ENCODE data around the gene ZDHHC13. TPM values are rescaled to one million over a fixed set of nuclear protein-coding genes. Genes with fewer than 3 reads are reported as not detected.

ZDHHC13 gene
- polyA plus RNA-seq, 2 donors = 44.3 to 50.1 TPM

DNA sequence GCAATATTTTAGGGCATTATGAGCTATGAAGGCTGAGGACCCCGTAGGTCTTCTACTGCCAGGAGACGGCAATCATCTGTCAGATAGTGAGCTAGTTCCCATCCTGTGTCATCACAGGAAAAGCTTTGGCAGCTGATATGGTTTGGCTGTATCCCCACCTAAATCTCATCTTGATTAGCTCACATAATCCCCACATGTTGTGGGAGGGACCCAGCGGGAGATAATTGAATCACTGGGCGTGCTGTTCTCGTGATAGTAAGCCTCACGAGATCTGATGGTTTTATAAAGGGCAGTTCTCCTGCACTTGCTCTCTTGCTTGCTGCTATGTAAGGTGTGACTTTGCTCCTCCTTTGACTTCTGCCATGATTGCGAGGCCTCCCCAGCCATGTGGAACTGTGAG, 66.7 kb downstream of the ZDHHC13 start:
- WGBS, 2 donors = 81 to 85% methylated on average over 7 of the region's 7 CpGs
- no peaks in the 10 kb centered on the region for H3K27me3 ChIP-seq (ENCODE audit: control insufficient read depth in 1 of 2, insufficient read depth in 2 of 2, low read length in 2 of 2)
- no peak overlapping the region for H3K27ac ChIP-seq (ENCODE audit: low read depth in 2 of 2, low read length in 1 of 2)
- H3K4me3 ChIP-seq (ENCODE audit: low read depth in 1 of 2, low read length in 2 of 2) = no peak overlapping the region
- H3K4me1 ChIP-seq (ENCODE audit: control insufficient read depth in 2 of 2, insufficient read depth in 2 of 2, low read length in 1 of 2) = no peaks in the 10 kb centered on the region
- peaks cover 0 to 3% of the 10 kb centered on the region in 2 donors for H3K36me3 ChIP-seq (ENCODE audit: control insufficient read depth in 2 of 2, insufficient read depth in 2 of 2, low read length in 1 of 2)
- H3K9me3 ChIP-seq (ENCODE audit: control insufficient read depth in 2 of 2, insufficient read depth in 1 of 2, low read depth in 1 of 2, low read length in 1 of 2) = no peaks in the 10 kb centered on the region

DNA sequence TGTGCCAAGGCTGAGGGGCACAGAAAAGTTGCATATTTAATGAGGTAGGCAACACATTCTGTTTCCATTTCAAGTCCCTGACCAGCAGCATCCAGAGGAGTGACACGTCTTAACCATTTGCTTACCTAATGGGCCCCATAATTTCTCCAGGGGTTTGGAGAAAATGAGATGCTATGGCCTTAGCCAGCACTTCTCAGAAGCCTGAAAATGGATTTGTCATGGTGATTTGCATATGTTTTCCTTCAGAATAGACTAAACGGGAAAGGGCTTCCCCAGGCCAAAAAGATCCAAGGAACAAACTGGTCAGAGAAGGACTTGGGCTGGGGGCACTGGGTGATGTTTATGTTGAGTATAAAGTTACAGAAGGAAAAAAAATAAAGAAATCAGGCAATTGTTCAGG, 68.1 kb downstream of the ZDHHC13 start:
- WGBS, 2 donors = 72 to 80% methylated on average over 2 of the region's 2 CpGs
- H3K4me1 ChIP-seq (ENCODE audit: control insufficient read depth in 2 of 2, insufficient read depth in 2 of 2, low read length in 1 of 2) = no peaks in the 10 kb centered on the region
- H3K4me3 ChIP-seq (ENCODE audit: low read depth in 1 of 2, low read length in 2 of 2) = no peak overlapping the region
- H3K27me3 ChIP-seq (ENCODE audit: control insufficient read depth in 1 of 2, insufficient read depth in 2 of 2, low read length in 2 of 2) = no peaks in the 10 kb centered on the region
- H3K27ac ChIP-seq (ENCODE audit: low read depth in 2 of 2, low read length in 1 of 2) = no peak overlapping the region
- peaks cover 0 to 1% of the 10 kb centered on the region in 2 donors for H3K36me3 ChIP-seq (ENCODE audit: control insufficient read depth in 2 of 2, insufficient read depth in 2 of 2, low read length in 1 of 2)
- no peaks in the 10 kb centered on the region for H3K9me3 ChIP-seq (ENCODE audit: control insufficient read depth in 2 of 2, insufficient read depth in 1 of 2, low read depth in 1 of 2, low read length in 1 of 2)

DNA sequence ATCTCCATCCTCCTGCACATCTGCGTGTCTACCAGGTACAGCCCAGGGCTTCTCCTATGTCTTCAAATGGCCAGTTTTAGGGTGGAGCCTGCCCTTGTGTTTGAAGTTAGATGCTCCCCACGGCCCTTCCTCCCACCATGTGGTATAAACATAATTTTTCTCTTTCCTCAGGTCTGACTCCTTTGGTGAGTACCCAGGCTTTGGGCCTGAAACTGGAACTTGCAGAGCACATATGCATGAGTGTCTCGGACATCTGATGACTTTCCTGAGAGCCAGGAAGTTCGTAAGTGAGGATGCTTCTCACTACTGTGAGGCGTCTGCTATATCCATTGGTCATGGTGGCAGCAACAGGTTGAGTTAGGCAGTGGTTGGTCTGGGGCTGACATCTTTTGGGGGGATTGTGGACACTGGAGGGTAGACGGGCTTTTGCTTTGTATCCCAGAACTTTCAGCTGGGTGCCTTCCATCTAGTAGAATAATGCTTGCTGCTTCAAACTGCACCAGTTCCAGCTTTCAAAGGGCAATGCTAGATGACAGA, 68.6 kb downstream of the ZDHHC13 start:
- 70 to 74% methylated on average over 6 of the region's 6 CpGs for WGBS, 2 donors
- Histone ChIP-seq H3K36me3 (ENCODE audit: control insufficient read depth in 2 of 2, insufficient read depth in 2 of 2, low read length in 1 of 2) (no peaks in the 10 kb centered on the region), H3K4me1 (ENCODE audit: control insufficient read depth in 2 of 2, insufficient read depth in 2 of 2, low read length in 1 of 2) (no peaks in the 10 kb centered on the region), H3K27ac (ENCODE audit: low read depth in 2 of 2, low read length in 1 of 2) (no peak overlapping the region), H3K4me3 (ENCODE audit: low read depth in 1 of 2, low read length in 2 of 2) (no peak overlapping the region), H3K27me3 (ENCODE audit: control insufficient read depth in 1 of 2, insufficient read depth in 2 of 2, low read length in 2 of 2) (no peaks in the 10 kb centered on the region), H3K9me3 (ENCODE audit: control insufficient read depth in 2 of 2, insufficient read depth in 1 of 2, low read depth in 1 of 2, low read length in 1 of 2) (no peaks in the 10 kb centered on the region)

DNA sequence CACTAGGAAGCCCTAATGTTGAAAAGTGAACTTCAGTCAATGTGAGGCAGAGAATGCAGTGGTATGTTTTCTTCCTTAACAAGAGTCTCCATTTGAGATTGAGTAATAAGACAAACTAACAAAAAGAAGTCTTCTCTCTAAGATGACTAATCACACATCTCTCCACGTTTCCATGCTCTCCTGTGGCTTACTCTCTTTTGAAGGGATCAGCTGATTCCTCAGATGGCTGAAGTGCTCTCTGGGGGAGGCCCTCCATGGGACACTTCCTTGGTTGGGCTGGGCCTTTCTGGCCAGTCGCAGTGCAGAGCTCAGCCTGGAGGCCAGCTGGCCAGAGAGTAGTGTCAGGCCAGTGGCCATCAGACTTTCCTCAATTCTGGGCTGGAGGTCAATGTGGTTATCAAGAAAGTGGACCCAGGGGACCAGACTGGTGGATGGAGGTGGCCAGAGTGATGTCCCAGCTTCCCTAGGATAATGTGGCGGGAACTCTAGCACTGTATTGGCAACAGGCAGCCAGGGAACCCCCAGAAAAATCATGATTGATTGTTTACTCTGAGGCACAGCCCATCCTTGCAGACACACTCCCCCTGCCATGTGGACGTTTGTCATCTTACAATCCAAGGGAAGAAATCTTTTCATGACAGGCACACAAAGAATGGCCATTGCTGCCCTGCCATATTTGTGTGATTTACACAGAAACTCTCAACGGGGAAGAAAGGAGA, 70.3 kb downstream of the ZDHHC13 start:
- 68 to 73% methylated on average over 5 of the region's 5 CpGs for whole genome bisulfite sequencing, 2 donors
- Histone ChIP-seq H3K27me3 (ENCODE audit: control insufficient read depth in 1 of 2, insufficient read depth in 2 of 2, low read length in 2 of 2) (no peaks in the 10 kb centered on the region), H3K4me1 (ENCODE audit: control insufficient read depth in 2 of 2, insufficient read depth in 2 of 2, low read length in 1 of 2) (no peaks in the 10 kb centered on the region), H3K36me3 (ENCODE audit: control insufficient read depth in 2 of 2, insufficient read depth in 2 of 2, low read length in 1 of 2) (no peaks in the 10 kb centered on the region), H3K9me3 (ENCODE audit: control insufficient read depth in 2 of 2, insufficient read depth in 1 of 2, low read depth in 1 of 2, low read length in 1 of 2) (no peaks in the 10 kb centered on the region), H3K27ac (ENCODE audit: low read depth in 2 of 2, low read length in 1 of 2) (no peak overlapping the region), H3K4me3 (ENCODE audit: low read depth in 1 of 2, low read length in 2 of 2) (no peak overlapping the region)

DNA sequence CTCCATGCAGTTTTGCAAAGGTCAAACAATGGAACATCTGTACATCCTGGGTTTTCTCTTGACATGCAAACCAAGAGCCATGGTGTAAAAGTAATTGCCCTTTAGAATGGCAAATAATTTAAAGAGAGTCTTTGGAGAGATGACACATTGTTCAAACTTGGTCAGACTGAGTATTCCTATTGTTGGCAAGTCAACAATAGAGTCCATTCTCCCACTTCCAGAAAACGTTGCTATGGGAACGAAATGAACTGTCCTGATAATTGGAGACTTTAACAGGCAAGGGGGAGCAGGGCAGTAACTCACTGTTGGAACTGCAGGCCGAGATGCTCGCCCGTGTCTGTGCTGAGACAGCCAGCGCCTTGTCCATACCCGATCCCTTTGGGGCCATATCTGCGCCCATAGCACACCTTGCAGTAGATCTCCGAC, 70.9 kb downstream of the ZDHHC13 start:
- no peak overlapping the region for H3K4me3 ChIP-seq (ENCODE audit: low read depth in 1 of 2, low read length in 2 of 2)
- H3K27ac ChIP-seq (ENCODE audit: low read depth in 2 of 2, low read length in 1 of 2) = no peak overlapping the region
- WGBS, 2 donors = 93 to 96% methylated on average over 9 of the region's 9 CpGs
- no peaks in the 10 kb centered on the region for H3K27me3 ChIP-seq (ENCODE audit: control insufficient read depth in 1 of 2, insufficient read depth in 2 of 2, low read length in 2 of 2)
- no peaks in the 10 kb centered on the region for H3K36me3 ChIP-seq (ENCODE audit: control insufficient read depth in 2 of 2, insufficient read depth in 2 of 2, low read length in 1 of 2)
- H3K9me3 ChIP-seq (ENCODE audit: control insufficient read depth in 2 of 2, insufficient read depth in 1 of 2, low read depth in 1 of 2, low read length in 1 of 2) = no peaks in the 10 kb centered on the region
- no peaks in the 10 kb centered on the region for H3K4me1 ChIP-seq (ENCODE audit: control insufficient read depth in 2 of 2, insufficient read depth in 2 of 2, low read length in 1 of 2)

DNA sequence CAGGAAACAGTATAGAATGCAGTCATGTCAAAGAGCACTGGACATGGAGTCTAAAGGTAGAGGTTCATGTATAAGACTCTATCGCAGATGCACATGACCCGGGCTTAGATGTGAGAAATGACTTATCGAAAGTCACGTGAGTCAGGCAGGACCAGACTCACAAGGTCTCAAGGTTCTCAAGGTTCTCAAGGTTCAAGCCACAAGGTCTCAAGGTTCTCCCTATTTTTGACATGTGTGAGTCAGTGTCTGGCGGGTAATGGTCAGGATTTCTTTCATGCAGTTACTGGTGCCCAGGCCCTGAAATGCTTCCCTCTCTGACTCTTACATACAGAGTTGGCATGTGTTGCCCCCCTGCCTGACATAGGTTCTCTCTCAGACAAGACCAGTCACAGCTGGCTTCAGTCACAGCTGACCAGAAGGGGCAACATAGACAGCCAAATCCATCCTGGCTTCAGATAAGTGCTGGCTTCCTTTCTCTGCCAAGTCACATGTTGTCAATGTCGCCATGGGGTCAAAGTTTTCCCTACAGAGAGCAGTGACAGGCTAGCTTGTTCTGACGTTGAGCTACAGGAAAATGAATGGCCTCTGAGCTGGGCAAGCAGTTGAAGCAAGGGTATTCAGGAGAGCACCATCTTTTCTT, 74.7 kb downstream of the ZDHHC13 start:
- Histone ChIP-seq H3K9me3 (ENCODE audit: control insufficient read depth in 2 of 2, insufficient read depth in 1 of 2, low read depth in 1 of 2, low read length in 1 of 2) (no peaks in the 10 kb centered on the region), H3K27me3 (ENCODE audit: control insufficient read depth in 1 of 2, insufficient read depth in 2 of 2, low read length in 2 of 2) (no peaks in the 10 kb centered on the region), H3K36me3 (ENCODE audit: control insufficient read depth in 2 of 2, insufficient read depth in 2 of 2, low read length in 1 of 2) (no peaks in the 10 kb centered on the region), H3K4me3 (ENCODE audit: low read depth in 1 of 2, low read length in 2 of 2) (no peak overlapping the region), H3K4me1 (ENCODE audit: control insufficient read depth in 2 of 2, insufficient read depth in 2 of 2, low read length in 1 of 2) (no peaks in the 10 kb centered on the region), H3K27ac (ENCODE audit: low read depth in 2 of 2, low read length in 1 of 2) (no peak overlapping the region)
- WGBS, 2 donors = 73 to 83% methylated on average over 7 of the region's 7 CpGs

DNA sequence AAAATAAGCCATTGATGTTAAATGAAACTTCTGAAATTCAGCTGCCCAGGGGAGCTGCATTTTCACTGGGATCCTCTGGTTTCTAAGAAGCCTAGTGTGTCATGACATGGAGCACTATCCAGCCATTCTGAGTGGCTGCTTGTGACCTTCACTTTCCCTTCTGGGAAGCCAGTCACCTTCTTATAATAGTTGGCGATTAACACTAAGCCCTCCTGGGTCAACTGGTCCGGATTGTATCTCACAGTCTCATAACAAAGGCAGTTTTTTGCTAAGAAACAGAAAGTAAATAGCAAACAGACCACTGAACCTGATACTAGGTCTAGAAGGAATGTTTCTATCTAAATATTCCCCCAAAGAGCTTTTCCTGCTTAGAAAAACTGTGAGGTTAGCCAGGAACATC, 76.9 kb downstream of the ZDHHC13 start:
- H3K9me3 ChIP-seq (ENCODE audit: control insufficient read depth in 2 of 2, insufficient read depth in 1 of 2, low read depth in 1 of 2, low read length in 1 of 2) = no peaks in the 10 kb centered on the region
- no peaks in the 10 kb centered on the region for H3K27me3 ChIP-seq (ENCODE audit: control insufficient read depth in 1 of 2, insufficient read depth in 2 of 2, low read length in 2 of 2)
- WGBS, 2 donors = 76 to 79% methylated on average over 2 of the region's 2 CpGs
- H3K36me3 ChIP-seq (ENCODE audit: control insufficient read depth in 2 of 2, insufficient read depth in 2 of 2, low read length in 1 of 2) = no peaks in the 10 kb centered on the region
- H3K4me3 ChIP-seq (ENCODE audit: low read depth in 1 of 2, low read length in 2 of 2) = no peak overlapping the region
- no peaks in the 10 kb centered on the region for H3K4me1 ChIP-seq (ENCODE audit: control insufficient read depth in 2 of 2, insufficient read depth in 2 of 2, low read length in 1 of 2)
- H3K27ac ChIP-seq (ENCODE audit: low read depth in 2 of 2, low read length in 1 of 2) = no peak overlapping the region

DNA sequence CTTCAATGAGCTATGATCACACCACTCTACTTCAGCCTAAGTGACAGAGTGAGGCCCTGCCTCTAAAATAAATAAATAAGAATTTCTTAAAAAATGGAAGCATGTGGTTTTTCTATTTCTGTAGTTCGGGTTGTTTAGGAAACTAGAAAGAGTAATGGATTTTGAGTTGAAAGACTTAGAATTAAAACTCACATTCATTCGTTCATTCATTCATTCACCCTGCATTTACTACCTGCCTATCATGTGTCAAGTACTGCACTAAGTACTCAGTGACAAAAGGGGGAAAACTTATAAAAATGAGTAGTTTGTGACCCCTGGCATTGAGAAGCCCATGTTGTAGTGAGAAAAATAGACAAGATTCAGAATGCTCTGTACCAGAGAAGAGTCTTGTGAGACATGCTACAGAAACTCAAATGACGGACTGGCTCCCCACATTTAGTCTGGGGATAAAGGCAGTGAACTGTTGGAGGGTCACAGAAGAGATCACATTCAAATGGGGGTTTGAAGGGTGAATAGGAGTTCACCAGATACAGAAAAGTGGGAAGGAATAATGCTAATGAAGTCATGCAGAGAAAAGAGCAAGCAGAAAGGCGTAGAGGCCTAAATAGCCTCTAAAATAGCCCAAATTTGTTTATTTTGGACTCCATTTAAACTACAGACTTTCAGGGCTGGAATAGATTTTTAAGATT, 77.8 kb downstream of the ZDHHC13 start:
- WGBS, 2 donors = 84 to 89% methylated on average over 4 of the region's 4 CpGs
- no peaks in the 10 kb centered on the region for H3K4me1 ChIP-seq (ENCODE audit: control insufficient read depth in 2 of 2, insufficient read depth in 2 of 2, low read length in 1 of 2)
- H3K4me3 ChIP-seq (ENCODE audit: low read depth in 1 of 2, low read length in 2 of 2) = no peak overlapping the region
- no peak overlapping the region for H3K27ac ChIP-seq (ENCODE audit: low read depth in 2 of 2, low read length in 1 of 2)
- no peaks in the 10 kb centered on the region for H3K9me3 ChIP-seq (ENCODE audit: control insufficient read depth in 2 of 2, insufficient read depth in 1 of 2, low read depth in 1 of 2, low read length in 1 of 2)
- H3K27me3 ChIP-seq (ENCODE audit: control insufficient read depth in 1 of 2, insufficient read depth in 2 of 2, low read length in 2 of 2) = no peaks in the 10 kb centered on the region
- no peaks in the 10 kb centered on the region for H3K36me3 ChIP-seq (ENCODE audit: control insufficient read depth in 2 of 2, insufficient read depth in 2 of 2, low read length in 1 of 2)

DNA sequence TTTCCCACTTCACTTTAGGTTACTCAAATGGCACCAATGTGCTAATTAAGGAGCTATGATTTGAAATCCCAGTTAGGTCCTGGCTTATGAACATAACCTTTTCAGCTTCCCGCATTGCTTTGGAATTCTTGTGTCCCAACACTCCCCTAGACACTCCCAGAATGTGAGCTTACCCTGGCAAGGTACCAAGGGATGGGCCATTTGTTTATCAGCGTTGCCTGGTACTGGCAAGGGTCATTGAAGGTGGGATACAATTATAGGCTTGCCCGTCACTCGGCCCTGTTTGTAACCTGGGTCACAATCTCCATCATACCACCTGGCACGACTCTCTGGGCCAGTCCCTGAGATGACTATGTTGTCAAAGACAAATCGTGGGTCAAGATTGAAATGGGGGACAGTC, 79.5 kb downstream of the ZDHHC13 start:
- H3K4me3 ChIP-seq (ENCODE audit: low read depth in 1 of 2, low read length in 2 of 2) = no peak overlapping the region
- no peaks in the 10 kb centered on the region for H3K9me3 ChIP-seq (ENCODE audit: control insufficient read depth in 2 of 2, insufficient read depth in 1 of 2, low read depth in 1 of 2, low read length in 1 of 2)
- H3K36me3 ChIP-seq (ENCODE audit: control insufficient read depth in 2 of 2, insufficient read depth in 2 of 2, low read length in 1 of 2) = no peaks in the 10 kb centered on the region
- no peak overlapping the region for H3K27ac ChIP-seq (ENCODE audit: low read depth in 2 of 2, low read length in 1 of 2)
- peaks cover 0 to 2% of the 10 kb centered on the region in 2 donors for H3K4me1 ChIP-seq (ENCODE audit: control insufficient read depth in 2 of 2, insufficient read depth in 2 of 2, low read length in 1 of 2)
- H3K27me3 ChIP-seq (ENCODE audit: control insufficient read depth in 1 of 2, insufficient read depth in 2 of 2, low read length in 2 of 2) = no peaks in the 10 kb centered on the region
- 76 to 77% methylated on average over 6 of the region's 6 CpGs for WGBS, 2 donors

All from esophagus (tissue), 2 donors.